Fibroblast of skin of right biceps (primary cell): Measurements from ENCODE around the gene CYP4F22.
"Not testable (repeated sequence)": the region's sequence is repeated elsewhere in the genome, so short reads cannot be mapped to it uniquely, and the experiment has no call there.

Experiments used
- DNase-seq: peaks from one replicate; pipeline ENCODE4 v3.0.0-alpha.2; 2013

Gene CYP4F22

GRCh38 chr19:15495151-15495550, 13.2 kb upstream of the CYP4F22 start:
- DNase-seq: no peak

GRCh38 chr19:15498156-15498858, 10.0 kb upstream of the CYP4F22 start:
- DNase-seq: no peak

GRCh38 chr19:15498910-15499309, 9.4 kb upstream of the CYP4F22 start:
- no peak for DNase-seq

GRCh38 chr19:15501596-15501995, 6.7 kb upstream of the CYP4F22 start:
- no peak for DNase-seq

- no peak for DNase-seq
Measured at GRCh38 chr19:15502264-15502663, 6.1 kb upstream of the CYP4F22 start.

- no peak for DNase-seq
Measured at GRCh38 chr19:15506074-15506571, 2.2 kb upstream of the CYP4F22 start.

- DNase-seq: no peak
Measured at GRCh38 chr19:15507068-15508034, 974 bp upstream of the CYP4F22 start.

- no peak for DNase-seq
Measured at GRCh38 chr19:15511671-15512424, 3.5 kb downstream of the CYP4F22 start.

- DNase-seq: not testable (repeated sequence)
Measured at GRCh38 chr19:15515227-15515625, 6.9 kb downstream of the CYP4F22 start.

GRCh38 chr19:15516363-15516762, 8.0 kb downstream of the CYP4F22 start:
- no peak for DNase-seq

- DNase-seq: no peak
Measured at GRCh38 chr19:15517778-15518177, 9.5 kb downstream of the CYP4F22 start.

- no peak for DNase-seq
Measured at GRCh38 chr19:15519433-15519976, 11.2 kb downstream of the CYP4F22 start.

- DNase-seq: no peak
Measured at GRCh38 chr19:15524781-15525180, 16.5 kb downstream of the CYP4F22 start.

- DNase-seq: no peak
Measured at GRCh38 chr19:15525291-15525690, 17.0 kb downstream of the CYP4F22 start.

GRCh38 chr19:15526408-15526807, 18.1 kb downstream of the CYP4F22 start:
- no peak for DNase-seq

- no peak for DNase-seq
Measured at GRCh38 chr19:15527705-15528104, 19.4 kb downstream of the CYP4F22 start.

- no peak for DNase-seq
Measured at GRCh38 chr19:15529774-15530372, 21.5 kb downstream of the CYP4F22 start.

GRCh38 chr19:15532779-15533521, 24.6 kb downstream of the CYP4F22 start:
- DNase-seq: no peak

- not testable (repeated sequence) for DNase-seq
Measured at GRCh38 chr19:15533522-15533830, 25.2 kb downstream of the CYP4F22 start.

GRCh38 chr19:15534957-15535864, 26.9 kb downstream of the CYP4F22 start:
- no peak for DNase-seq

- DNase-seq: no peak
Measured at GRCh38 chr19:15536350-15536749, 28.0 kb downstream of the CYP4F22 start.
